ENCODE results near the gene STPG3. TPM values are rescaled to one million over a fixed set of nuclear protein-coding genes. Genes with fewer than 3 reads are reported as not detected.

STPG3 gene
- total RNA-seq, 4 donors from 2014 or later = not detected

DNA sequence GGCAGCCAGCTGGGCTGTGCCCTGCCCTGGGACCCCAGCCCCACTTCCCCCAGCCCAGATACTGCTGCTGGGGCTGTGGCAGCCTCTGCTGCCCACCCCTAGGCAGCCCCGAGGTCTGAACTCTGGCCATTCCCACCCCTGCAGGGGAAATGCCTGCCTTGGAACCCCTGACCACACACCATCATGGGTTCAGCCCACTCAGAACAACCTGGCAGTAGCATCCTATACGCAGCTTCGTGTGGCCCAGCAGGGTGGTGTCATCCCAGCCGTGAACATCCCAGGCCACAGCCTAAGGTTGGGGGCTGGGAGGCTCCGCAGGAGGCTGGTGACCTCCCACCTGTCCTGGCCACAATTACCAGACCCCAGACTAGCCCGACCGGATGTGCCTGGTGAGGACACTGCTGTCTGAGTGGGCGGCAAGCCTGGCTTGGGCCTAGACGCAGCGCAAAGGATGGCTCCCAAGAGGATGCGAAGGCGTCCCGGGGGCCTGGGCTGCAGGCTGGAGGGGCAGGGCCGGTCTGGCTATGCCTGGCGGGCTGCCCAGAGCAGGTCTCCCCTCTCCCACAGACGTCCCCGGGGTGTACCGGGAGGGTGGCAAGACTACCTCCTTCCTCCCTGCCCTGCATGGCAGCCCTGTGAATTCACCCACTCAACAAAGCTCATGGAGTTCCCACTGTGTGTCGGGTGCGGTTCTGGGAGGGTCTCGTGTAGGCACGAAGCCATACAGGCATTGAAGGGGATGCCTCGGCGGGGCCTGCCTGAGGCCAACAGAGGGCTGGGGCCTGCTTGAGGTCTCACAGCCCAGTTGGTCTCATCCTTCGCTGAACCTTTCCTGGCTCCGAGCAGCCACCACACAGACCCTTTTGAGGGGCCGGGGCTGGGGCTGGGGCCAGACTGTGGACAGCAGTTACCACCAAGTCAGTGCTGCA is 21.9 kb upstream of the STPG3 start:
- no peak for DNase-seq
- Histone ChIP-seq H3K9me3 (no peaks in the 10 kb centered on the region), H3K27me3 (peaks cover 9 to 29% of the 10 kb centered on the region in 2 donors), H3K36me3 (no peaks in the 10 kb centered on the region), H3K4me1 (no peaks in the 10 kb centered on the region), H3K27ac (no peak overlapping the region), H3K4me3 (no peak overlapping the region)
- TF ChIP-seq CTCF (IDR thresholded peaks at IDR 0.05) (no peak), POLR2A (IDR thresholded peaks at IDR 0.05) (no peak)
- intact Hi-C loops (cut with DNase I; ENCODE audit: low total_unique reads) = loop anchor here (10.0 kb wide), 1 partner anchor 114 kb away; the partner anchor contains the start of gene DPP7

- H3K36me3 ChIP-seq = no peaks in the 10 kb centered on the region
- no peak for TF ChIP-seq POLR2A (IDR thresholded peaks at IDR 0.05)
- no peak for TF ChIP-seq CTCF (IDR thresholded peaks at IDR 0.05)
- no peak overlapping the region for H3K27ac ChIP-seq
- H3K9me3 ChIP-seq = no peaks in the 10 kb centered on the region
- peaks cover 9 to 29% of the 10 kb centered on the region in 2 donors for H3K27me3 ChIP-seq
- no peak overlapping the region for H3K4me3 ChIP-seq
- intact Hi-C loops (cut with DNase I; ENCODE audit: low total_unique reads) = loop anchor here (10.0 kb wide), 1 partner anchor 115 kb away; the partner anchor contains the start of gene DPP7
- DNase-seq = no peak
- H3K4me1 ChIP-seq = no peaks in the 10 kb centered on the region
Observed at GRCh38 chr9:137229903-137230704, 21.0 kb upstream of the STPG3 start.

- no peaks in the 10 kb centered on the region for H3K36me3 ChIP-seq
- DNase-seq = no peak
- H3K4me3 ChIP-seq = no peak within 1 kb of the TSS
- no peak within 1 kb of the TSS for H3K27ac ChIP-seq
- H3K4me1 ChIP-seq = no peaks in the 10 kb centered on the region
- TF ChIP-seq POLR2A (IDR thresholded peaks at IDR 0.05) (no peak), CTCF (IDR thresholded peaks at IDR 0.05) (no peak)
- H3K9me3 ChIP-seq = no peaks in the 10 kb centered on the region
- peaks cover 9 to 29% of the 10 kb centered on the region in 2 donors for H3K27me3 ChIP-seq
- intact Hi-C loops (cut with DNase I; ENCODE audit: low total_unique reads) = no loop called here
Observed at GRCh38 chr9:137230705-137231371, 20.2 kb upstream of the STPG3 start, which contains the start of gene SLC34A3. SLC34A3 (plus strand) TSS chr9:137230901; CDS start chr9:137231703, 802 bp downstream.

- no peak for DNase-seq
- Histone ChIP-seq H3K4me1 (peaks cover 0 to 6% of the 10 kb centered on the region in 2 donors), H3K27ac (no peak overlapping the region), H3K36me3 (no peaks in the 10 kb centered on the region), H3K9me3 (no peaks in the 10 kb centered on the region), H3K4me3 (no peak overlapping the region), H3K27me3 (peaks cover 9 to 29% of the 10 kb centered on the region in 2 donors)
- TF ChIP-seq POLR2A (IDR thresholded peaks at IDR 0.05) (no peak), CTCF (IDR thresholded peaks at IDR 0.05) (no peak)
- intact Hi-C loops (cut with DNase I; ENCODE audit: low total_unique reads) = no loop called here
Observed at GRCh38 chr9:137231372-137232039, 19.6 kb upstream of the STPG3 start.
